Calu3 (cell line): Measurements from ENCODE around the gene MBD4. TPM values are rescaled to one million over a fixed set of nuclear protein-coding genes. Genes with fewer than 3 reads are reported as not detected.
A peak's percentile ranks its signal among the peaks of the same experiment; 100 is the strongest.

ENCODE experiments used
- BruUV-seq: library from RNA; stranded (reverse); fragments of 400-500 nt; replicated peaks from 2 replicates; lab custom pipeline; 2021; lab: Mats Ljungman, UMichigan
- CTCF ChIA-PET: fragments of 300-600 bp; sonication (Branson Sonifier 250); formaldehyde crosslinking; loops from one replicate; lab custom pipeline; 2022; ENCODE audit warnings: antibody characterized with exemption; lab: Charles Lee
- DNase-seq: peaks from one replicate; pipeline ENCODE4 v3.0.0; 2022
- H3K27ac Mint-ChIP-seq: one replicate; pipeline ENCODE4 v1.8.0; 2022; ENCODE audit warnings: mixed read lengths; ENCODE audit not compliant: unreplicated experiment
- H3K27me3 Mint-ChIP-seq: one replicate; pipeline ENCODE4 v1.8.0; 2022; ENCODE audit warnings: mixed read lengths; ENCODE audit not compliant: unreplicated experiment
- H3K36me3 Mint-ChIP-seq: one replicate; pipeline ENCODE4 v1.8.0; 2022; ENCODE audit warnings: mild to moderate bottlenecking, moderate library complexity, mixed read lengths; ENCODE audit not compliant: insufficient read depth, unreplicated experiment
- H3K4me1 Mint-ChIP-seq: one replicate; pipeline ENCODE4 v1.8.0; 2022; ENCODE audit warnings: mild to moderate bottlenecking, low read depth, mixed read lengths; ENCODE audit not compliant: unreplicated experiment
- H3K4me3 Mint-ChIP-seq: one replicate; pipeline ENCODE4 v1.8.0; 2022; ENCODE audit warnings: mild to moderate bottlenecking, low read depth, moderate library complexity, mixed read lengths; ENCODE audit not compliant: unreplicated experiment
- H3K9me3 Mint-ChIP-seq: one replicate; pipeline ENCODE4 v1.8.0; 2022; ENCODE audit warnings: low read depth, mixed read lengths; ENCODE audit not compliant: unreplicated experiment
- CTCF ChIP-seq: fragments of 200-600 bp; IDR thresholded peaks from one replicate; pipeline ENCODE4 v1.8.0; 2022; ENCODE audit warnings: antibody characterized with exemption; ENCODE audit not compliant: unreplicated experiment
- intact Hi-C: fragments of 100-400 bp; cut with micrococcal nuclease; formaldehyde crosslinking; loops from one replicate; pipeline ENCODE4 v1.10.0; 2022; ENCODE audit not compliant: unreplicated experiment
- total RNA-seq: library from RNA; stranded (reverse); gene quantifications from 2 replicates; pipeline ENCODE4 v1.2.3, GENCODE V29; 2022

Gene MBD4
- total RNA-seq, 1 experiment from 2014 or later: 52.3 TPM

- BruUV-seq: no TSS peak
- CTCF ChIA-PET: interaction anchor here (1.0 to 1.8 kb wide), 5 partner anchors 14 to 458 kb away, joined by 3 to 9 read pairs (median 5); no protein-coding TSS in a partner anchor
- DNase-seq: no peak
- Mint-ChIP-seq H3K9me3 (no peaks in the 10 kb centered on the region), H3K27me3 (peaks cover 33% of the 10 kb centered on the region), H3K27ac (peak overlapping the region; percentile 67), H3K4me1 (peaks cover 10% of the 10 kb centered on the region), H3K36me3 (peaks cover 30% of the 10 kb centered on the region), H3K4me3 (peak overlapping the region; percentile 74)
- intact Hi-C loops: no loop called here
- TF ChIP-seq CTCF: no peak
Measured at GRCh38 chr3:129428007-129428375, 11.8 kb downstream of the MBD4 start.

- TF ChIP-seq CTCF: no peak
- intact Hi-C loops: no loop called here
- CTCF ChIA-PET: interaction anchor here (0.7 kb wide), 1 partner anchor 179 kb away, joined by 6 read pairs; no protein-coding TSS in a partner anchor
- no peaks in the 10 kb centered on the region for H3K9me3 Mint-ChIP-seq
- H3K4me1 Mint-ChIP-seq: peaks cover 10% of the 10 kb centered on the region
- no peak for DNase-seq
- no TSS peak for BruUV-seq
- no peak overlapping the region for H3K27ac Mint-ChIP-seq
- peaks cover 13% of the 10 kb centered on the region for H3K36me3 Mint-ChIP-seq
- H3K4me3 Mint-ChIP-seq: no peak overlapping the region
- peaks cover 33% of the 10 kb centered on the region for H3K27me3 Mint-ChIP-seq
Measured at GRCh38 chr3:129425619-129426018, 14.1 kb downstream of the MBD4 start.

- Mint-ChIP-seq H3K27me3 (peaks cover 33% of the 10 kb centered on the region), H3K4me1 (peaks cover 10% of the 10 kb centered on the region), H3K36me3 (peaks cover 13% of the 10 kb centered on the region), H3K4me3 (no peak overlapping the region), H3K27ac (no peak overlapping the region), H3K9me3 (no peaks in the 10 kb centered on the region)
- no TSS peak for BruUV-seq
- no peak for TF ChIP-seq CTCF
- DNase-seq: no peak
- CTCF ChIA-PET: no interaction called here
- intact Hi-C loops: no loop called here
Measured at GRCh38 chr3:129425213-129425612, 14.5 kb downstream of the MBD4 start.

- no peak overlapping the region for H3K27ac Mint-ChIP-seq
- H3K4me1 Mint-ChIP-seq: peaks cover 10% of the 10 kb centered on the region
- DNase-seq: no peak
- H3K4me3 Mint-ChIP-seq: no peak overlapping the region
- H3K27me3 Mint-ChIP-seq: peaks cover 33% of the 10 kb centered on the region
- no peaks in the 10 kb centered on the region for H3K9me3 Mint-ChIP-seq
- peaks cover 13% of the 10 kb centered on the region for H3K36me3 Mint-ChIP-seq
- TF ChIP-seq CTCF: no peak
- no TSS peak for BruUV-seq
- intact Hi-C loops: no loop called here
- CTCF ChIA-PET: no interaction called here
Measured at GRCh38 chr3:129424185-129424841, 15.4 kb downstream of the MBD4 start.
